ENCODE data around the gene FAM9C. TPM values are rescaled to one million over a fixed set of nuclear protein-coding genes. Genes with fewer than 3 reads are reported as not detected.

FAM9C gene
- total and polyA plus RNA-seq, 2 of the 4 experiments (the other 2 are of a cell fraction) = not detected

DNA sequence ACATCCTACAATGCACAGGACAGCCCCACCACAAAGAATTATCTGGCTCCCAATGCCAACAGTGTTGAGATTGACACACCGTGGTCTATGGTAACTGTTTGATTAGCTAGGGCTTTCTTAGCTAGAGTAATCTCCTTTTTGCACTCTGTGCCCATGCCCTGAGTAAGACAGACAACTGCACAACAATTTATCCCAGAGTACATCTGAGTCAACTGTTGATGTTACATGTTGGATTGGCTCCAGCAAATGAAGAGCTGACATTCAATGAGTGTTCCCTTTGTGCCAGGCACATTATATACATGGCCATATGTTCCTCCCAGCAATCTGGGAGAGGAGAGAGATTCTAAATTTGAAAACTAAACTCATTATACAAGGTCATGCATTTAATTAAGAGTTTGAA, 3.9 kb upstream of the FAM9C start:
- peak; percentile 65 for DNase-seq
- in situ Hi-C loops (cut with MboI; ENCODE audit: low sequenced_read_pairs) = no loop called here
- BruUV-seq (replicated peaks) = no TSS peak

More for the DNA sequence above, 3.9 kb upstream of the FAM9C start:
- Histone ChIP-seq H2AK9ac (replicated peaks; ENCODE audit: low read depth, low read length, poor library complexity) (no peak overlapping the region), H2BK20ac (ENCODE audit: low read depth, low read length) (no peak overlapping the region), H4K8ac (ENCODE audit: low read depth in 2 of 2, low read length in 2 of 2) (no peak overlapping the region), H3K27ac (ENCODE audit: insufficient read depth, low read length) (no peak overlapping the region), H4K5ac (ENCODE audit: low read depth, low read length) (no peak overlapping the region), H4K91ac (ENCODE audit: insufficient read depth, low read depth, low read length) (no peak overlapping the region), H3K9me1 (ENCODE audit: insufficient read depth, low read length) (no peaks in the 10 kb centered on the region), H3K79me1 (ENCODE audit: low read depth in 1 of 2, low read length in 2 of 2) (no peaks in the 10 kb centered on the region), H3K9me3 (ENCODE audit: control insufficient read depth, insufficient read depth, low read length) (no peaks in the 10 kb centered on the region), H3K9ac (ENCODE audit: low read depth, low read length) (no peak overlapping the region), H2AFZ (replicated peaks; ENCODE audit: low read length, poor library complexity) (no peak overlapping the region), H3K23ac (ENCODE audit: low read depth, low read length) (no peak overlapping the region), H3K4me2 (ENCODE audit: low read depth, low read length) (no peak overlapping the region), H3K14ac (replicated peaks; ENCODE audit: low read depth, low read length) (no peak overlapping the region), H3K27me3 (ENCODE audit: control insufficient read depth, insufficient read depth, low read length) (no peaks in the 10 kb centered on the region), H2BK15ac (ENCODE audit: low read depth, low read length) (no peak overlapping the region), H3K36me3 (ENCODE audit: control insufficient read depth, insufficient read depth, low read length) (no peaks in the 10 kb centered on the region), H3K4me3 (ENCODE audit: insufficient read depth, low read depth, low read length) (no peak overlapping the region), H3K18ac (ENCODE audit: low read depth, low read length) (no peak overlapping the region), H3K56ac (ENCODE audit: extremely low read depth, insufficient read depth, low read length) (no peak overlapping the region), H2BK5ac (ENCODE audit: low read depth, low read length, poor library complexity, severe bottlenecking) (no peak overlapping the region), H4K20me1 (ENCODE audit: insufficient read depth, low read length) (no peaks in the 10 kb centered on the region), H3K4me1 (ENCODE audit: control insufficient read depth, insufficient read depth, low read length) (peaks cover 3% of the 10 kb centered on the region; the same call in 1 of the 2 replicates), H3K4ac (ENCODE audit: low read depth, low read length) (no peak overlapping the region), H2BK120ac (ENCODE audit: low read depth, low read length) (no peak overlapping the region), H2AK5ac (ENCODE audit: low read depth, low read length) (no peak overlapping the region)
- peak; percentile 60 for ATAC-seq (ENCODE audit: low read depth)
- POLR2A ChIA-PET (ENCODE audit: unreplicated experiment) = no interaction called here
- CTCF ChIA-PET = no interaction called here
- intact Hi-C loops (cut with micrococcal nuclease) (no loop called here), dilution Hi-C loops (cut with HindIII; ENCODE audit: low sequenced_read_pairs, unreplicated experiment) (no loop called here)
- no CpG with 5 or more reads among the region's 1 CpG for WGBS, 2 experiments (ENCODE audit: extremely low coverage in 2 of 2, insufficient read length in 1 of 2)
- no peak for TF ChIP-seq BHLHE40 (IDR thresholded peaks at IDR 0.05; ENCODE audit: low read depth, low read length)
- TF ChIP-seq NFE2L2 (IDR thresholded peaks at IDR 0.05; ENCODE audit: low read depth, low read length) = no peak
- TF ChIP-seq, protein P1, sequence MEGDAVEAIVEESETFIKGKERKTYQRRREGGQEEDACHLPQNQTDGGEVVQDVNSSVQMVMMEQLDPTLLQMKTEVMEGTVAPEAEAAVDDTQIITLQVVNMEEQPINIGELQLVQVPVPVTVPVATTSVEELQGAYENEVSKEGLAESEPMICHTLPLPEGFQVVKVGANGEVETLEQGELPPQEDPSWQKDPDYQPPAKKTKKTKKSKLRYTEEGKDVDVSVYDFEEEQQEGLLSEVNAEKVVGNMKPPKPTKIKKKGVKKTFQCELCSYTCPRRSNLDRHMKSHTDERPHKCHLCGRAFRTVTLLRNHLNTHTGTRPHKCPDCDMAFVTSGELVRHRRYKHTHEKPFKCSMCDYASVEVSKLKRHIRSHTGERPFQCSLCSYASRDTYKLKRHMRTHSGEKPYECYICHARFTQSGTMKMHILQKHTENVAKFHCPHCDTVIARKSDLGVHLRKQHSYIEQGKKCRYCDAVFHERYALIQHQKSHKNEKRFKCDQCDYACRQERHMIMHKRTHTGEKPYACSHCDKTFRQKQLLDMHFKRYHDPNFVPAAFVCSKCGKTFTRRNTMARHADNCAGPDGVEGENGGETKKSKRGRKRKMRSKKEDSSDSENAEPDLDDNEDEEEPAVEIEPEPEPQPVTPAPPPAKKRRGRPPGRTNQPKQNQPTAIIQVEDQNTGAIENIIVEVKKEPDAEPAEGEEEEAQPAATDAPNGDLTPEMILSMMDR (conservative IDR thresholded peaks at IDR 0.05; ENCODE audit: low read depth, low read length) = no peak
- TF ChIP-seq MAFK (IDR thresholded peaks at IDR 0.05; ENCODE audit: low read depth, low read length) = no peak
- TF ChIP-seq, protein P2, sequence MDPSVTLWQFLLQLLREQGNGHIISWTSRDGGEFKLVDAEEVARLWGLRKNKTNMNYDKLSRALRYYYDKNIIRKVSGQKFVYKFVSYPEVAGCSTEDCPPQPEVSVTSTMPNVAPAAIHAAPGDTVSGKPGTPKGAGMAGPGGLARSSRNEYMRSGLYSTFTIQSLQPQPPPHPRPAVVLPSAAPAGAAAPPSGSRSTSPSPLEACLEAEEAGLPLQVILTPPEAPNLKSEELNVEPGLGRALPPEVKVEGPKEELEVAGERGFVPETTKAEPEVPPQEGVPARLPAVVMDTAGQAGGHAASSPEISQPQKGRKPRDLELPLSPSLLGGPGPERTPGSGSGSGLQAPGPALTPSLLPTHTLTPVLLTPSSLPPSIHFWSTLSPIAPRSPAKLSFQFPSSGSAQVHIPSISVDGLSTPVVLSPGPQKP (IDR thresholded peaks at IDR 0.05; ENCODE audit: borderline replicate concordance, low read depth, low read length) = no peak
- TF ChIP-seq CEBPB (IDR thresholded peaks at IDR 0.05; ENCODE audit: low read depth, low read length) = no peak
- no peak for TF ChIP-seq RAD21 (IDR thresholded peaks at IDR 0.05; ENCODE audit: low read length)
- TF ChIP-seq RFX5 (IDR thresholded peaks at IDR 0.05; ENCODE audit: low read depth, low read length) = no peak
- TF ChIP-seq FOS (IDR thresholded peaks at IDR 0.05; ENCODE audit: low read depth, low read length) = no peak
- no peak for TF ChIP-seq RCOR1 (IDR thresholded peaks at IDR 0.05; ENCODE audit: insufficient replicate concordance, low read length)
- TF ChIP-seq MXI1 (IDR thresholded peaks at IDR 0.05; ENCODE audit: borderline replicate concordance, low read depth, low read length) = no peak
- no peak for TF ChIP-seq CHD1 (IDR thresholded peaks at IDR 0.05; ENCODE audit: low read depth, low read length)
